Central memory CD4-positive, alpha-beta T cell (primary cell): ENCODE results near the gene ADARB2.

ENCODE experiments used
- DNase-seq: peaks from one replicate; pipeline ENCODE4 v3.0.0; 2022

The ADARB2 gene

GRCh38 chr10:1212571-1213141, 524.7 kb downstream of the ADARB2 start:
- no peak for DNase-seq

GRCh38 chr10:1211844-1212570, 525.3 kb downstream of the ADARB2 start:
- DNase-seq: no peak

GRCh38 chr10:1210667-1211066, 526.7 kb downstream of the ADARB2 start:
- DNase-seq: no peak

GRCh38 chr10:1209355-1209979, 527.9 kb downstream of the ADARB2 start:
- no peak for DNase-seq

- DNase-seq: no peak
Measured at GRCh38 chr10:1208366-1209311, 528.7 kb downstream of the ADARB2 start.

- no peak for DNase-seq
Measured at GRCh38 chr10:1206601-1207000, 530.7 kb downstream of the ADARB2 start.

- DNase-seq: no peak
Measured at GRCh38 chr10:1206101-1206500, 531.2 kb downstream of the ADARB2 start.

GRCh38 chr10:1205450-1206030, 531.8 kb downstream of the ADARB2 start:
- no peak for DNase-seq

- DNase-seq: no peak
Measured at GRCh38 chr10:1204434-1205326, 532.6 kb downstream of the ADARB2 start.

- no peak for DNase-seq
Measured at GRCh38 chr10:1203704-1204103, 533.6 kb downstream of the ADARB2 start.

- DNase-seq: no peak
Measured at GRCh38 chr10:1203216-1203615, 534.1 kb downstream of the ADARB2 start.

- DNase-seq: no peak
Measured at GRCh38 chr10:1202343-1202742, 535.0 kb downstream of the ADARB2 start.

GRCh38 chr10:1200866-1201807, 536.2 kb downstream of the ADARB2 start:
- DNase-seq: no peak

- DNase-seq: no peak
Measured at GRCh38 chr10:1199897-1200721, 537.2 kb downstream of the ADARB2 start.

- DNase-seq: no peak
Measured at GRCh38 chr10:1199345-1199673, 538.0 kb downstream of the ADARB2 start.

GRCh38 chr10:1198453-1199344, 538.6 kb downstream of the ADARB2 start:
- DNase-seq: no peak

GRCh38 chr10:1197384-1197783, 539.9 kb downstream of the ADARB2 start:
- no peak for DNase-seq

GRCh38 chr10:1196656-1197055, 540.7 kb downstream of the ADARB2 start:
- no peak for DNase-seq

GRCh38 chr10:1195828-1196227, 541.5 kb downstream of the ADARB2 start:
- no peak for DNase-seq
